ENCODE measurements around the gene THG1L. TPM values are rescaled to one million over a fixed set of nuclear protein-coding genes. Genes with fewer than 3 reads are reported as not detected.
A peak's percentile ranks its signal among the peaks of the same experiment; 100 is the strongest.

THG1L gene
- total RNA-seq, 1 experiment from 2014 or later = 33.9 TPM

GRCh38 chr5:157756122-157756521 is 24.9 kb downstream of the THG1L start:
- DNase-seq (ENCODE audit: low read depth) = no peak

- no peak for DNase-seq (ENCODE audit: low read depth)
Measured at GRCh38 chr5:157758706-157759105, 27.5 kb downstream of the THG1L start.

GRCh38 chr5:157761690-157762621 is 30.7 kb downstream of the THG1L start:
- DNase-seq (ENCODE audit: low read depth) = peak; percentile 70

GRCh38 chr5:157764531-157764930 is 33.3 kb downstream of the THG1L start:
- DNase-seq (ENCODE audit: low read depth) = no peak

- no peak for DNase-seq (ENCODE audit: low read depth)
Measured at GRCh38 chr5:157766442-157766841, 35.2 kb downstream of the THG1L start.

GRCh38 chr5:157766902-157767301 is 35.7 kb downstream of the THG1L start:
- DNase-seq (ENCODE audit: low read depth) = no peak

- no peak for DNase-seq (ENCODE audit: low read depth)
Measured at GRCh38 chr5:157767689-157768088, 36.5 kb downstream of the THG1L start.

GRCh38 chr5:157770665-157771064 is 39.4 kb downstream of the THG1L start:
- no peak for DNase-seq (ENCODE audit: low read depth)

GRCh38 chr5:157772127-157772526 is 40.9 kb downstream of the THG1L start:
- no peak for DNase-seq (ENCODE audit: low read depth)

- DNase-seq (ENCODE audit: low read depth) = peak; percentile 90
Measured at GRCh38 chr5:157778121-157778805, 47.0 kb downstream of the THG1L start.

GRCh38 chr5:157779221-157779620 is 48.0 kb downstream of the THG1L start:
- no peak for DNase-seq (ENCODE audit: low read depth)

- no peak for DNase-seq (ENCODE audit: low read depth)
Measured at GRCh38 chr5:157785801-157786200, 54.6 kb downstream of the THG1L start.

Small RNA genes lying within 50 kb of the gene (small RNA-seq; reads per million reads assigned to genes)
- gene AC026407.1 = not detected

Other genes with a start within 250 kb of the THG1L start
- 33.5 and 45.6 TPM in 2 replicates for gene ADAM19, start 155.6 kb upstream of the THG1L start, total RNA-seq (2014; rRNA removed; shearing (Covaris generic))
- gene SOX30, start 79.0 kb upstream of the THG1L start, total RNA-seq (2014; rRNA removed; shearing (Covaris generic)) = not detected in 2 replicates
- gene C5orf52, start 59.9 kb upstream of the THG1L start, total RNA-seq (2014; rRNA removed; shearing (Covaris generic)) = not detected in 2 replicates
- 3.1 and 3.6 TPM in 2 replicates for gene LSM11, start 12.3 kb downstream of the THG1L start, total RNA-seq (2014; rRNA removed; shearing (Covaris generic))
- gene CLINT1, start 127.7 kb downstream of the THG1L start, total RNA-seq (2014; rRNA removed; shearing (Covaris generic)) = 76.8 and 95.5 TPM in 2 replicates

Data from HT1080 (cell line).